Neuronal stem cell (in vitro differentiated cells): Measurements from ENCODE around the gene PTGR1.

ENCODE experiments used
- DNase-seq: peaks from one replicate; pipeline ENCODE4 v3.0.0-alpha.2; 2013; ENCODE audit warnings: low spot score
- H2AFZ ChIP-seq: one replicate; pipeline ENCODE4 v1.6.1; 2013; ENCODE audit warnings: mild to moderate bottlenecking, low read length, inconsistent platforms
- H2AK5ac ChIP-seq: 2 replicates; pipeline ENCODE4 v1.6.1; 2013; ENCODE audit warnings: low read depth, mild to moderate bottlenecking, inconsistent platforms, low read length, moderate library complexity, mixed read lengths
- H2BK120ac ChIP-seq: 2 replicates; pipeline ENCODE4 v1.6.1; 2013; ENCODE audit warnings: low read depth, mild to moderate bottlenecking, inconsistent platforms, low read length, moderate library complexity, mixed read lengths
- H2BK12ac ChIP-seq: one replicate; pipeline ENCODE4 v1.6.1; 2013; ENCODE audit warnings: low read length, inconsistent platforms
- H2BK15ac ChIP-seq: 2 replicates; pipeline ENCODE4 v1.6.1; 2013; ENCODE audit warnings: mild to moderate bottlenecking, low read length, inconsistent platforms, mixed read lengths
- H2BK5ac ChIP-seq: one replicate; pipeline ENCODE4 v1.6.1; 2013; ENCODE audit warnings: inconsistent platforms, mild to moderate bottlenecking, low read length, moderate library complexity
- H3K14ac ChIP-seq: one replicate; pipeline ENCODE4 v1.6.1; 2013; ENCODE audit warnings: low read length, inconsistent platforms
- H3K18ac ChIP-seq: 2 replicates; pipeline ENCODE4 v1.6.1; 2013; ENCODE audit warnings: low read length, inconsistent platforms
- H3K23ac ChIP-seq: 2 replicates; pipeline ENCODE4 v1.6.1; 2013; ENCODE audit warnings: low read depth, mild to moderate bottlenecking, mixed read lengths, low read length, inconsistent platforms; ENCODE audit not compliant: poor library complexity
- H3K27ac ChIP-seq: replicated peaks from 3 replicates; pipeline ENCODE4 v1.5.1; 2013; ENCODE audit warnings: low read length, inconsistent platforms
- H3K27me3 ChIP-seq, 3 experiments: 2 replicates each; pipeline ENCODE4 v1.6.1; 2013; ENCODE audit warnings: low read length in 3 of 3, mild to moderate bottlenecking in 2 of 3, inconsistent platforms in 1 of 3, low read depth in 1 of 3, mixed read lengths in 1 of 3, moderate library complexity in 1 of 3; ENCODE audit not compliant: control insufficient read depth in 3 of 3, insufficient read depth in 3 of 3
- H3K36me3 ChIP-seq, 2 donors: replicated peaks in 1 of 2; 2 replicates each; pipeline ENCODE4 v1.6.1; 2013; ENCODE audit warnings: low read length in 2 of 2; ENCODE audit not compliant: control insufficient read depth in 2 of 2, insufficient read depth in 2 of 2
- H3K4ac ChIP-seq: 2 replicates; pipeline ENCODE4 v1.6.1; 2013; ENCODE audit warnings: inconsistent platforms, mild to moderate bottlenecking, low read length, moderate library complexity
- H3K4me1 ChIP-seq, 2 donors: 1 replicate in 1 of 2; 2 replicates in 1 of 2; pipeline ENCODE4 v1.6.1; 2013; ENCODE audit warnings: low read length in 2 of 2, low read depth in 1 of 2; ENCODE audit not compliant: control insufficient read depth in 2 of 2, insufficient read depth in 1 of 2
- H3K4me2 ChIP-seq: one replicate; pipeline ENCODE4 v1.6.1; 2013; ENCODE audit warnings: mild to moderate bottlenecking, low read length, inconsistent platforms; ENCODE audit not compliant: insufficient read depth, poor library complexity, severe bottlenecking
- H3K4me3 ChIP-seq, 2 donors: 2 replicates each; pipeline ENCODE4 v1.5.1; 2013; ENCODE audit warnings: low read length in 2 of 2, mild to moderate bottlenecking in 2 of 2, inconsistent platforms in 1 of 2, moderate library complexity in 1 of 2
- H3K79me1 ChIP-seq: one replicate; pipeline ENCODE4 v1.6.1; 2013; ENCODE audit warnings: low read depth, mild to moderate bottlenecking, inconsistent platforms, low read length, moderate library complexity
- H3K9ac ChIP-seq: one replicate; pipeline ENCODE4 v1.6.1; 2013; ENCODE audit warnings: mild to moderate bottlenecking, low read depth, low read length, inconsistent platforms; ENCODE audit not compliant: poor library complexity
- H3K9me3 ChIP-seq, 2 donors: replicated peaks in 1 of 2; 2 replicates each; pipeline versions ENCODE3 to v1.6.1; 2013; ENCODE audit warnings: low read length in 2 of 2, mild to moderate bottlenecking in 2 of 2, inconsistent platforms in 1 of 2, low read depth in 1 of 2, mixed read lengths in 1 of 2, moderate library complexity in 1 of 2; ENCODE audit not compliant: control insufficient read depth in 2 of 2, insufficient read depth in 1 of 2
- H4K8ac ChIP-seq: one replicate; pipeline ENCODE4 v1.6.1; 2013; ENCODE audit warnings: low read depth, mild to moderate bottlenecking, inconsistent platforms, low read length, moderate library complexity
- H4K91ac ChIP-seq: one replicate; pipeline ENCODE4 v1.6.1; 2013; ENCODE audit warnings: low read length, low read depth, mild to moderate bottlenecking, inconsistent platforms; ENCODE audit not compliant: poor library complexity
- WGBS, 2 donors: extraction: QIAGEN DNeasy Blood & Tissue Kit; methylation state at CpG; one replicate each; pipeline ENCODE4 v1.1.7; 2013; ENCODE audit warnings: missing lambda C conversion rate in 2 of 2, mixed read lengths in 1 of 2; ENCODE audit not compliant: insufficient read length in 2 of 2, insufficient replicate concordance in 1 of 2; ENCODE audit errors: extremely low coverage in 2 of 2; 5-methylcytosine and 5-hydroxymethylcytosine counted together

The PTGR1 gene

GRCh38 chr9:111542497-111543254 lies 56.8 kb downstream of the PTGR1 start:
- Histone ChIP-seq H3K14ac (no peak overlapping the region), H3K27ac (no peak overlapping the region), H3K9me3 (peaks cover 33 to 96% of the 10 kb centered on the region in 2 donors), H2BK120ac (no peak overlapping the region), H2BK15ac (no peak overlapping the region), H2AK5ac (no peak overlapping the region), H3K23ac (no peak overlapping the region), H3K36me3 (peaks cover 21 to 44% of the 10 kb centered on the region in 2 donors), H4K91ac (no peak overlapping the region), H3K9ac (no peak overlapping the region), H3K79me1 (no peaks in the 10 kb centered on the region), H3K18ac (no peak overlapping the region), H3K27me3 (no peaks in the 10 kb centered on the region), H3K4me3 (no peak overlapping the region), H4K8ac (no peak overlapping the region), H3K4me1 (no peaks in the 10 kb centered on the region), H2BK12ac (no peak overlapping the region), H2AFZ (no peak overlapping the region), H2BK5ac (no peak overlapping the region), H3K4ac (no peak overlapping the region), H3K4me2 (no peak overlapping the region)
- DNase-seq, result no peak
- WGBS, 2 donors, result no CpG with 5 or more reads among the region's 11 CpGs

DNA sequence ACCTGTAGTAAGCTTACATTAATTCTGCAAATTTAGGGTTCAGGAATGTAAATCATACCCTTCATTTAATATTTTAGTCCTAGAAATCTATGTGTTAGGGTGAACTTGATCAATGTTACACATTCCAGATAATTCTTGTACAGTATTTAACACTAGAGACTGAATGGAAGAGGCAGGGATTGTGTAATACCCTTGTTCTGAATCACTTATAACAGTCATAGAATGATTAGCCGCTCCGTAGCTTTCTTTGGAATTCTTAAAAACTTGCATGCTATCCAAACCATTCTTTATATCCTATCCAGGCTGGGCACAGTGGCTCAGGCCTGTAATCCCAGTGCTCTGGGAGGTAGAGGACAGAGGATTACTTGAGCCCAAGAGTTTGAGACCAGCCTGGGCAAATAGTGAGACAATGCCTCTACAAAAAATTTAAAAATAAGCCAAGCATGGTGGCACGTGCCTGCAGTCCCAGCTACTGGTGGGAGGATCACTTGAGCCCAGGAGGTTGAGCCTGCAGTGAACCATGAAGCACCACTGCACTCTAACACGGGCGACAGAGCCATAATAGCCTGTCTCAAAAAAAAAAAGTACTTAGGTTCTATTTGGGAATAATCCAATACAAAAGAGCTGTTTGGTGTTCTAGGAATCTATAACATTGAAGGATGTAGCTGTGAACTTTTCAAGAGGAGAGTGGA lies 66.2 kb downstream of the PTGR1 start:
- Histone ChIP-seq H3K27me3 (no peaks in the 10 kb centered on the region), H3K4me3 (no peak overlapping the region), H2BK12ac (no peak overlapping the region), H3K14ac (no peak overlapping the region), H2BK120ac (no peak overlapping the region), H2BK5ac (no peak overlapping the region), H2AK5ac (no peak overlapping the region), H2BK15ac (no peak overlapping the region), H3K36me3 (peaks cover 21 to 57% of the 10 kb centered on the region in 2 donors), H3K9me3 (peaks cover 11 to 89% of the 10 kb centered on the region in 2 donors), H3K4me2 (no peak overlapping the region), H3K27ac (no peak overlapping the region), H3K18ac (no peak overlapping the region), H3K23ac (no peak overlapping the region), H3K9ac (no peak overlapping the region), H3K79me1 (peaks cover 2% of the 10 kb centered on the region), H4K91ac (no peak overlapping the region), H3K4me1 (peaks cover 2 to 6% of the 10 kb centered on the region in 2 donors), H2AFZ (no peak overlapping the region), H4K8ac (no peak overlapping the region), H3K4ac (no peak overlapping the region)
- no CpG with 5 or more reads among the region's 5 CpGs for WGBS, 2 donors
- DNase-seq, result no peak

GRCh38 chr9:111531716-111532115 lies 67.7 kb downstream of the PTGR1 start:
- WGBS, 2 donors, result no CpG with 5 or more reads among the region's 4 CpGs
- Histone ChIP-seq H3K9me3 (peaks cover 6 to 86% of the 10 kb centered on the region in 2 donors), H3K36me3 (peaks cover 15 to 54% of the 10 kb centered on the region in 2 donors)

GRCh38 chr9:111529787-111530186 lies 69.7 kb downstream of the PTGR1 start:
- Histone ChIP-seq H3K23ac (no peak overlapping the region), H3K4me1 (peaks cover 2 to 12% of the 10 kb centered on the region in 2 donors), H3K9me3 (peaks cover 3 to 70% of the 10 kb centered on the region in 2 donors), H2BK12ac (no peak overlapping the region), H3K4ac (no peak overlapping the region), H3K27ac (no peak overlapping the region), H2BK5ac (no peak overlapping the region), H3K9ac (no peak overlapping the region), H2BK15ac (no peak overlapping the region), H2AFZ (no peak overlapping the region), H3K79me1 (peaks cover 6% of the 10 kb centered on the region), H3K4me3 (no peak overlapping the region), H3K36me3 (peaks cover 12 to 42% of the 10 kb centered on the region in 2 donors), H4K8ac (no peak overlapping the region), H3K14ac (no peak overlapping the region), H4K91ac (no peak overlapping the region), H3K27me3 (no peaks in the 10 kb centered on the region), H2AK5ac (no peak overlapping the region), H2BK120ac (no peak overlapping the region), H3K4me2 (no peak overlapping the region), H3K18ac (no peak overlapping the region)
- WGBS, 2 donors, result no CpG with 5 or more reads among the region's 2 CpGs
- DNase-seq, result no peak

More at GRCh38 chr9:111531716-111532115, 67.7 kb downstream of the PTGR1 start:
- H4K91ac ChIP-seq, result no peak overlapping the region
- H3K27me3 ChIP-seq, result no peaks in the 10 kb centered on the region
- H3K18ac ChIP-seq, result no peak overlapping the region
- H2BK15ac ChIP-seq, result no peak overlapping the region
- no peak overlapping the region for H3K23ac ChIP-seq
- H2BK5ac ChIP-seq, result no peak overlapping the region
- H3K9ac ChIP-seq, result no peak overlapping the region
- no peak overlapping the region for H3K4me2 ChIP-seq
- no peak overlapping the region for H3K4me3 ChIP-seq
- no peak overlapping the region for H4K8ac ChIP-seq
- H2BK12ac ChIP-seq, result no peak overlapping the region
- no peak overlapping the region for H3K14ac ChIP-seq
- no peak overlapping the region for H2AK5ac ChIP-seq
- DNase-seq, result no peak
- H2BK120ac ChIP-seq, result no peak overlapping the region
- no peak overlapping the region for H2AFZ ChIP-seq
- peaks cover 3% of the 10 kb centered on the region for H3K79me1 ChIP-seq
- H3K4me1 ChIP-seq, result peaks cover 2 to 6% of the 10 kb centered on the region in 2 donors
- no peak overlapping the region for H3K4ac ChIP-seq
- no peak overlapping the region for H3K27ac ChIP-seq
